Measurements from ENCODE around the gene POMC. TPM values are rescaled to one million over a fixed set of nuclear protein-coding genes. Genes with fewer than 3 reads are reported as not detected.
A peak's percentile ranks its signal among the peaks of the same experiment; 100 is the strongest.

POMC gene
- total RNA-seq, 1 experiment from 2014 or later: not detected

DNA sequence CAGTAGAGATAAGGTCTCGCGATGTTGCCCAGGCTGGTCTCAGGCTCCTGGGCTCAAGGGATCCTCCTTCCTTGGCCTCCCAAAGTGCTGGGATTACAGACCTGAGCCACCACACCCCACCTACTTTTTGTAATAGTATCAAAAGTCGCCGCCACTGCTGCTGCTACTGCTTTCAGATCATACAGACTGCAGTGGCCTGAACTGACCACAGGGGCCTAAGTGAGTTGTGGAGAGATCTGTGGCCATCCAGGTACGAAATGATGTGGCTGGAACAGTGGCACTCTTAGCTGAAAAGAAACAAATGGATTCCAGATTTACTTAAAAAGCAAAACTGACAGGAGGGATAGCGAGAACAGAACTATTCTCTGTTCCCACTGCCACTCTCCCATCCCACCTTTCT, 32.9 kb upstream of the POMC start:
- intact Hi-C loops (cut with micrococcal nuclease; ENCODE audit: unreplicated experiment): no loop called here

DNA sequence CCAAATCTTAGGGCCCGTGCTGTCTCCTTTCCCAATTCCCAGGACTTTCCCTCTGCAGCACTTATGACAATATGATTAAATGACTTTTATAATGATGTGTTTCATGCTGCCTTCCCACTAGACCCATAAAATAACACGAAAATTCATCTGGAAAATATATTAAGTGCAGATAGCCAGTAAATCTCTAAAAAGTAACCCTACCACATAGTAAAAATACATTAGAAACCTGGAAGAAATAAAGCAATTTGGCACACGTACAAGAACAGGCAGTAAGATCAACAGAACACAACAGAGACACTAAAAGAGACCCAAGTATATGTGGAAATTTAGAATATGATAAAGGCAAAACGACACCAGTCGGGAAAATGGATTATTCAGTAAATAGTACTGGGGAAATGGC, 30.2 kb upstream of the POMC start:
- Histone ChIP-seq H3K4me1 (replicated peaks; ENCODE audit: insufficient read depth) (no peaks in the 10 kb centered on the region), H3K27me3 (ENCODE audit: insufficient read depth, low read depth) (no peaks in the 10 kb centered on the region), H3F3A (ENCODE audit: insufficient read depth, low read depth) (no peaks in the 10 kb centered on the region), H3K4me2 (no peak overlapping the region), H3K9me3 (ENCODE audit: insufficient read depth, low read depth) (no peaks in the 10 kb centered on the region), H3K79me2 (ENCODE audit: low read depth) (no peaks in the 10 kb centered on the region), H3K9me2 (ENCODE audit: insufficient read depth) (no peaks in the 10 kb centered on the region), H2AFZ (no peak overlapping the region), H3K27ac (no peak overlapping the region), H3K4me3 (no peak overlapping the region), H4K20me1 (ENCODE audit: insufficient read depth) (no peaks in the 10 kb centered on the region), H3K36me3 (ENCODE audit: low read depth) (no peaks in the 10 kb centered on the region)
- no peak for TF ChIP-seq EZH2 (IDR thresholded peaks at IDR 0.05; ENCODE audit: low read depth)
- TF ChIP-seq, protein P1, sequence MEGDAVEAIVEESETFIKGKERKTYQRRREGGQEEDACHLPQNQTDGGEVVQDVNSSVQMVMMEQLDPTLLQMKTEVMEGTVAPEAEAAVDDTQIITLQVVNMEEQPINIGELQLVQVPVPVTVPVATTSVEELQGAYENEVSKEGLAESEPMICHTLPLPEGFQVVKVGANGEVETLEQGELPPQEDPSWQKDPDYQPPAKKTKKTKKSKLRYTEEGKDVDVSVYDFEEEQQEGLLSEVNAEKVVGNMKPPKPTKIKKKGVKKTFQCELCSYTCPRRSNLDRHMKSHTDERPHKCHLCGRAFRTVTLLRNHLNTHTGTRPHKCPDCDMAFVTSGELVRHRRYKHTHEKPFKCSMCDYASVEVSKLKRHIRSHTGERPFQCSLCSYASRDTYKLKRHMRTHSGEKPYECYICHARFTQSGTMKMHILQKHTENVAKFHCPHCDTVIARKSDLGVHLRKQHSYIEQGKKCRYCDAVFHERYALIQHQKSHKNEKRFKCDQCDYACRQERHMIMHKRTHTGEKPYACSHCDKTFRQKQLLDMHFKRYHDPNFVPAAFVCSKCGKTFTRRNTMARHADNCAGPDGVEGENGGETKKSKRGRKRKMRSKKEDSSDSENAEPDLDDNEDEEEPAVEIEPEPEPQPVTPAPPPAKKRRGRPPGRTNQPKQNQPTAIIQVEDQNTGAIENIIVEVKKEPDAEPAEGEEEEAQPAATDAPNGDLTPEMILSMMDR (conservative IDR thresholded peaks at IDR 0.05): no peak
- no TSS peak for BruUV-seq (replicated peaks)
- intact Hi-C loops (cut with micrococcal nuclease; ENCODE audit: unreplicated experiment): loop anchor here (5.0 kb wide), 2 partner anchors 66 to 366 kb away; no protein-coding TSS in a partner anchor
- no peak for DNase-seq
- POLR2A ChIA-PET (ENCODE audit: unreplicated experiment): no interaction called here
- CTCF ChIA-PET: no interaction called here

More for the DNA sequence above, 32.9 kb upstream of the POMC start:
- CTCF ChIA-PET: no interaction called here
- H3K4me3 ChIP-seq: no peak overlapping the region
- H4K20me1 ChIP-seq (ENCODE audit: insufficient read depth): no peaks in the 10 kb centered on the region
- no peaks in the 10 kb centered on the region for H3K27me3 ChIP-seq (ENCODE audit: insufficient read depth, low read depth)
- H3F3A ChIP-seq (ENCODE audit: insufficient read depth, low read depth): no peaks in the 10 kb centered on the region
- TF ChIP-seq, protein P1 (conservative IDR thresholded peaks at IDR 0.05): peak; percentile 46
- no peak for TF ChIP-seq EZH2 (IDR thresholded peaks at IDR 0.05; ENCODE audit: low read depth)
- no peaks in the 10 kb centered on the region for H3K9me2 ChIP-seq (ENCODE audit: insufficient read depth)
- no peaks in the 10 kb centered on the region for H3K36me3 ChIP-seq (ENCODE audit: low read depth)
- no peak overlapping the region for H2AFZ ChIP-seq
- no peak overlapping the region for H3K27ac ChIP-seq
- no peaks in the 10 kb centered on the region for H3K9me3 ChIP-seq (ENCODE audit: insufficient read depth, low read depth)
- no TSS peak for BruUV-seq (replicated peaks)
- no peaks in the 10 kb centered on the region for H3K79me2 ChIP-seq (ENCODE audit: low read depth)
- H3K4me1 ChIP-seq (replicated peaks; ENCODE audit: insufficient read depth): no peaks in the 10 kb centered on the region
- POLR2A ChIA-PET (ENCODE audit: unreplicated experiment): interaction anchor here (0.6 kb wide), 1 partner anchor 1377 kb away, joined by 8 read pairs; no protein-coding TSS in a partner anchor
- DNase-seq: no peak
- no peak overlapping the region for H3K4me2 ChIP-seq

DNA sequence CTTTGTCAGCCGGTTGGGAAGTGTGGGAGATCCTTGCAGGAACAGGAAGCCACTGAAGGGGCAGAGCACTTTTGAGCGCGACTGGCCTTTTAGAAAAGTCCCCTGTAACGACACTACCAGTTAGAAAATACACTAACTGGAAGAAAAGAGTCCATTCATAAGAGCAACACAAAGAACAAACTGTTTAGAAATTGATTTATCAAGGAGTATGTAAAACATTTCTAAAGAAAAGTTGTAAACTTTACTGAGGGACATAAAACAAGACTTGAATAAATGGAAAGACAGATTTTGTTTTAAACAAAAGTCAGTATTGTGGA, 29.8 kb upstream of the POMC start:
- Histone ChIP-seq H3K9me3 (ENCODE audit: insufficient read depth, low read depth) (no peaks in the 10 kb centered on the region), H3F3A (ENCODE audit: insufficient read depth, low read depth) (no peaks in the 10 kb centered on the region), H3K36me3 (ENCODE audit: low read depth) (no peaks in the 10 kb centered on the region), H3K4me2 (no peak overlapping the region), H4K20me1 (ENCODE audit: insufficient read depth) (no peaks in the 10 kb centered on the region), H3K27ac (no peak overlapping the region), H2AFZ (no peak overlapping the region), H3K4me3 (no peak overlapping the region), H3K4me1 (replicated peaks; ENCODE audit: insufficient read depth) (no peaks in the 10 kb centered on the region), H3K9me2 (ENCODE audit: insufficient read depth) (no peaks in the 10 kb centered on the region), H3K79me2 (ENCODE audit: low read depth) (no peaks in the 10 kb centered on the region), H3K27me3 (ENCODE audit: insufficient read depth, low read depth) (no peaks in the 10 kb centered on the region)
- no peak for DNase-seq
- no peak for TF ChIP-seq EZH2 (IDR thresholded peaks at IDR 0.05; ENCODE audit: low read depth)
- TF ChIP-seq, protein P1 (conservative IDR thresholded peaks at IDR 0.05): no peak
- ChIA-PET CTCF (no interaction called here), POLR2A (ENCODE audit: unreplicated experiment) (no interaction called here)
- BruUV-seq (replicated peaks): no TSS peak
- intact Hi-C loops (cut with micrococcal nuclease; ENCODE audit: unreplicated experiment): loop anchor here (5.0 kb wide), 2 partner anchors 66 to 366 kb away; no protein-coding TSS in a partner anchor

All from PC-9 (cell line).